Neural cell (in vitro differentiated cells): ENCODE results near the gene FAM227A. TPM values are rescaled to one million over a fixed set of nuclear protein-coding genes. Genes with fewer than 3 reads are reported as not detected.

ENCODE experiments used
- H2AFZ ChIP-seq: fragments of 200-600, 300-800 bp; sonication (generic), shearing (Covaris generic); 2 replicates; pipeline ENCODE4 v1.6.0; 2014; ENCODE audit warnings: low read depth, mild to moderate bottlenecking, antibody characterized with exemption, low read length, moderate library complexity
- H3F3A ChIP-seq: fragments of 200-600 bp; shearing (Covaris generic); 2 replicates; pipeline ENCODE4 v1.6.1; 2016; ENCODE audit warnings: mild to moderate bottlenecking, moderate library complexity, mixed read lengths, antibody characterized with exemption, low read length; ENCODE audit not compliant: insufficient read depth, poor library complexity, severe bottlenecking
- H3K27ac ChIP-seq: fragments of 200-600, 300-800 bp; sonication (generic), shearing (Covaris generic); 2 replicates; pipeline ENCODE4 v1.5.1; 2014; ENCODE audit warnings: mild to moderate bottlenecking, low read length, moderate library complexity
- H3K27me3 ChIP-seq: fragments of 300-800, 200-600 bp; sonication (generic), shearing (Covaris generic); 2 replicates; pipeline ENCODE4 v1.6.0; 2014; ENCODE audit warnings: mild to moderate bottlenecking, low read depth, low read length, moderate library complexity; ENCODE audit not compliant: insufficient read depth
- H3K36me3 ChIP-seq: fragments of 300-800, 200-600 bp; sonication (generic), shearing (Covaris generic); 2 replicates; pipeline ENCODE4 v1.5.1; 2014; ENCODE audit warnings: mild to moderate bottlenecking, antibody characterized with exemption, low read length, moderate library complexity; ENCODE audit not compliant: insufficient read depth
- H3K4me2 ChIP-seq: fragments of 300-800, 200-600 bp; sonication (generic), shearing (Covaris generic); 2 replicates; pipeline ENCODE4 v1.6.0; 2014; ENCODE audit warnings: mild to moderate bottlenecking, low read length
- H3K4me3 ChIP-seq: fragments of 300-800, 200-600 bp; sonication (generic), shearing (Covaris generic); 2 replicates; pipeline ENCODE4 v1.5.1; 2014; ENCODE audit warnings: mild to moderate bottlenecking, low read length, moderate library complexity
- H3K79me2 ChIP-seq: fragments of 200-600 bp; shearing (Covaris generic); replicated peaks from 2 replicates; pipeline ENCODE4 v1.6.0; 2014; ENCODE audit warnings: mild to moderate bottlenecking, low read length, moderate library complexity; ENCODE audit not compliant: insufficient read depth
- H3K9ac ChIP-seq: fragments of 300-800, 200-600 bp; sonication (generic), shearing (Covaris generic); 2 replicates; pipeline ENCODE4 v1.6.1; 2016; ENCODE audit warnings: mild to moderate bottlenecking, low read length, mixed read lengths
- H3K9me2 ChIP-seq: fragments of 200-600 bp; shearing (Covaris generic); 2 replicates; pipeline ENCODE4 v1.6.1; 2016; ENCODE audit warnings: mild to moderate bottlenecking, low read length, mixed read lengths; ENCODE audit not compliant: insufficient read depth
- H3K9me3 ChIP-seq: fragments of 200-600, 300-800 bp; sonication (generic), shearing (Covaris generic); 2 replicates; pipeline ENCODE4 v1.6.1; 2016; ENCODE audit warnings: mild to moderate bottlenecking, mixed run types, low read length, moderate library complexity, mixed read lengths
- H4K20me1 ChIP-seq: fragments of 200-600 bp; shearing (Covaris generic); 2 replicates; pipeline ENCODE4 v1.6.1; 2016; ENCODE audit warnings: mild to moderate bottlenecking, mixed run types; ENCODE audit not compliant: insufficient read depth
- EP300 ChIP-seq: fragments of 450-650 bp; conservative IDR thresholded peaks from 2 replicates; pipeline ENCODE4 v1.6.1; 2014; ENCODE audit warnings: antibody characterized with exemption, mild to moderate bottlenecking, moderate library complexity; ENCODE audit not compliant: poor library complexity, severe bottlenecking
- EZH2 ChIP-seq: fragments of 200-600, 300-800 bp; shearing (Covaris generic), sonication (generic); IDR thresholded peaks from 2 replicates; pipeline ENCODE4 v1.6.1; 2014; ENCODE audit warnings: antibody characterized with exemption, low read length, borderline replicate concordance, mild to moderate bottlenecking; ENCODE audit not compliant: insufficient read depth, poor library complexity, severe bottlenecking
- MXI1 ChIP-seq: fragments of 450-650 bp; conservative IDR thresholded peaks from 2 replicates; pipeline ENCODE4 v1.6.1; 2014; ENCODE audit warnings: antibody characterized with exemption, mild to moderate bottlenecking; ENCODE audit not compliant: poor library complexity, severe bottlenecking
- POLR2AphosphoS5 ChIP-seq: IDR thresholded peaks from 2 replicates; pipeline ENCODE4 v1.6.1; 2012
- RAD21 ChIP-seq: fragments of 450-650 bp; conservative IDR thresholded peaks from 2 replicates; pipeline ENCODE4 v1.6.1; 2014; ENCODE audit warnings: antibody characterized with exemption, mild to moderate bottlenecking, moderate library complexity
- SMC3 ChIP-seq: fragments of 450-650 bp; conservative IDR thresholded peaks from 2 replicates; pipeline ENCODE4 v1.6.1; 2014; ENCODE audit warnings: antibody characterized with exemption, mild to moderate bottlenecking, moderate library complexity; ENCODE audit not compliant: poor library complexity
- TAF1 ChIP-seq: IDR thresholded peaks from 2 replicates; pipeline ENCODE4 v1.6.1; 2012; ENCODE audit warnings: low read depth
- polyA minus RNA-seq: library from RNA; depleted of rRNA, polyadenylated mRNA; stranded (reverse); fragments of >200 nt; gene quantifications from 2 replicates; pipeline ENCODE4 v1.2.3, GENCODE V29; 2014
- polyA plus RNA-seq: library from polyadenylated mRNA; depleted of rRNA; stranded (reverse); fragments of >200 nt; gene quantifications from 2 replicates; pipeline ENCODE4 v1.2.3, GENCODE V29; 2014
- TF ChIP-seq, protein P1 (sequence below): IDR thresholded peaks from 2 replicates; pipeline ENCODE4 v1.6.1; 2012; ENCODE audit warnings: borderline replicate concordance
- TF ChIP-seq, protein P2 (sequence below): fragments of 450-650 bp; IDR thresholded peaks from 2 replicates; pipeline ENCODE4 v1.5.1; 2014; ENCODE audit warnings: antibody characterized with exemption, mild to moderate bottlenecking, moderate library complexity; ENCODE audit not compliant: poor library complexity, severe bottlenecking

FAM227A gene
- polyA plus RNA-seq (14.0 and 16.9 TPM in 2 replicates), polyA minus RNA-seq (23.6 and 28.6 TPM in 2 replicates)

DNA sequence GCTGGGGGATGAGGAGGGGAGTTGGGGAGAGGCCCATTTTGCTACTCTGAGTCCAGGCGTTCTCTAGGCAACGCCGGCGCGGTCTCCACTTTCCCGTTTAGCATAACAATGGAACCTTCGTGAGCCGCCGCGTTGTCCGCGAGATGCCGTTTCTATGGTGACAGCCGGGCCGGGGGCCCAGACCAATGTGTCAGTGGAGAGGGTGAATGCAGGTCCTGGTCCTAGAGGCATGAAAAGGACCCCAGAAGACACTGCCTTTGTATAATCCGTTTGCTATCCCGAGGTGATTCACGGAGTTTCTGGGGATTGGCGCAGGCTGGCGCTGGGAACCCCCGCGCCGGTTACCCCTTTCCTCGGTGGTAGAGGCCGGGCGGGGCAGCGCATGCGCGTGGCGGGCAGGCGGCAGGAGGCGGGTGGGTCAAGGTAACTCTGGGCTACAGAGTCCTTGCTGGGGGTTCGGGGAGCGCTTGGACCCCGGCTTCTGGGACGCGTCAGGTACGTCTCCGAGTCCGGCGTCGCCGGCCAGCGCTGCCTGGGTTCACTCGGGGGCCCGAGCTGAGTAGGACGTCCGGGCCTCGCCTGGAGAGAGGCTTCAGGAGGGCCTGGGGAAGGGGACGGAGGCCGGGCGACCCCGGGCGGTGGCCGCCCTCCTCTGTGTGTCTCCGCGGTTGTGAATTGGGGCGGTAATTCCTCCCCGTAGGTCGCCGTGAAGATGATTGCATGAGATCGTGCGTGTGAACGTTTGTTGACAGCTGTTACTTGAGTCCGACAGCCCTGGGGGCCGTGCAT is at the start of gene FAM227A, which contains the start of gene CBY1:
Gene FAM227A, minus strand, starts transcription at position 137 of the 789 bp plus-strand sequence. CDS start 6,224 bp downstream, outside the sequence.
Gene CBY1, plus strand, starts transcription at position 383 of the 789 bp plus-strand sequence. CDS start 11,417 bp downstream, outside the sequence.
- Histone ChIP-seq H3K27ac (peak within 1 kb of the TSS; percentile 98), H3K9me3 (no peaks in the 10 kb centered on the region), H3K36me3 (no peaks in the 10 kb centered on the region), H3K79me2 (peaks cover 23% of the 10 kb centered on the region), H3K4me2 (peak within 1 kb of the TSS; percentile 78), H3K9ac (peak within 1 kb of the TSS; percentile 97), H4K20me1 (no peaks in the 10 kb centered on the region), H3K9me2 (no peaks in the 10 kb centered on the region), H3K27me3 (no peaks in the 10 kb centered on the region), H2AFZ (peak within 1 kb of the TSS; percentile 62), H3F3A (no peaks in the 10 kb centered on the region), H3K4me3 (peak within 1 kb of the TSS; percentile 80)
- TF ChIP-seq MXI1: peak; percentile 89
- TF ChIP-seq EZH2: no peak
- no peak for TF ChIP-seq RAD21
- TF ChIP-seq, protein P1, sequence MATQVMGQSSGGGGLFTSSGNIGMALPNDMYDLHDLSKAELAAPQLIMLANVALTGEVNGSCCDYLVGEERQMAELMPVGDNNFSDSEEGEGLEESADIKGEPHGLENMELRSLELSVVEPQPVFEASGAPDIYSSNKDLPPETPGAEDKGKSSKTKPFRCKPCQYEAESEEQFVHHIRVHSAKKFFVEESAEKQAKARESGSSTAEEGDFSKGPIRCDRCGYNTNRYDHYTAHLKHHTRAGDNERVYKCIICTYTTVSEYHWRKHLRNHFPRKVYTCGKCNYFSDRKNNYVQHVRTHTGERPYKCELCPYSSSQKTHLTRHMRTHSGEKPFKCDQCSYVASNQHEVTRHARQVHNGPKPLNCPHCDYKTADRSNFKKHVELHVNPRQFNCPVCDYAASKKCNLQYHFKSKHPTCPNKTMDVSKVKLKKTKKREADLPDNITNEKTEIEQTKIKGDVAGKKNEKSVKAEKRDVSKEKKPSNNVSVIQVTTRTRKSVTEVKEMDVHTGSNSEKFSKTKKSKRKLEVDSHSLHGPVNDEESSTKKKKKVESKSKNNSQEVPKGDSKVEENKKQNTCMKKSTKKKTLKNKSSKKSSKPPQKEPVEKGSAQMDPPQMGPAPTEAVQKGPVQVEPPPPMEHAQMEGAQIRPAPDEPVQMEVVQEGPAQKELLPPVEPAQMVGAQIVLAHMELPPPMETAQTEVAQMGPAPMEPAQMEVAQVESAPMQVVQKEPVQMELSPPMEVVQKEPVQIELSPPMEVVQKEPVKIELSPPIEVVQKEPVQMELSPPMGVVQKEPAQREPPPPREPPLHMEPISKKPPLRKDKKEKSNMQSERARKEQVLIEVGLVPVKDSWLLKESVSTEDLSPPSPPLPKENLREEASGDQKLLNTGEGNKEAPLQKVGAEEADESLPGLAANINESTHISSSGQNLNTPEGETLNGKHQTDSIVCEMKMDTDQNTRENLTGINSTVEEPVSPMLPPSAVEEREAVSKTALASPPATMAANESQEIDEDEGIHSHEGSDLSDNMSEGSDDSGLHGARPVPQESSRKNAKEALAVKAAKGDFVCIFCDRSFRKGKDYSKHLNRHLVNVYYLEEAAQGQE: no peak
- TF ChIP-seq EP300: peak; percentile 66
- TF ChIP-seq POLR2AphosphoS5: peak; percentile 88
- TF ChIP-seq, protein P2, sequence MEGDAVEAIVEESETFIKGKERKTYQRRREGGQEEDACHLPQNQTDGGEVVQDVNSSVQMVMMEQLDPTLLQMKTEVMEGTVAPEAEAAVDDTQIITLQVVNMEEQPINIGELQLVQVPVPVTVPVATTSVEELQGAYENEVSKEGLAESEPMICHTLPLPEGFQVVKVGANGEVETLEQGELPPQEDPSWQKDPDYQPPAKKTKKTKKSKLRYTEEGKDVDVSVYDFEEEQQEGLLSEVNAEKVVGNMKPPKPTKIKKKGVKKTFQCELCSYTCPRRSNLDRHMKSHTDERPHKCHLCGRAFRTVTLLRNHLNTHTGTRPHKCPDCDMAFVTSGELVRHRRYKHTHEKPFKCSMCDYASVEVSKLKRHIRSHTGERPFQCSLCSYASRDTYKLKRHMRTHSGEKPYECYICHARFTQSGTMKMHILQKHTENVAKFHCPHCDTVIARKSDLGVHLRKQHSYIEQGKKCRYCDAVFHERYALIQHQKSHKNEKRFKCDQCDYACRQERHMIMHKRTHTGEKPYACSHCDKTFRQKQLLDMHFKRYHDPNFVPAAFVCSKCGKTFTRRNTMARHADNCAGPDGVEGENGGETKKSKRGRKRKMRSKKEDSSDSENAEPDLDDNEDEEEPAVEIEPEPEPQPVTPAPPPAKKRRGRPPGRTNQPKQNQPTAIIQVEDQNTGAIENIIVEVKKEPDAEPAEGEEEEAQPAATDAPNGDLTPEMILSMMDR: no peak
- TF ChIP-seq SMC3: no peak
- TF ChIP-seq TAF1: peak; percentile 44

DNA sequence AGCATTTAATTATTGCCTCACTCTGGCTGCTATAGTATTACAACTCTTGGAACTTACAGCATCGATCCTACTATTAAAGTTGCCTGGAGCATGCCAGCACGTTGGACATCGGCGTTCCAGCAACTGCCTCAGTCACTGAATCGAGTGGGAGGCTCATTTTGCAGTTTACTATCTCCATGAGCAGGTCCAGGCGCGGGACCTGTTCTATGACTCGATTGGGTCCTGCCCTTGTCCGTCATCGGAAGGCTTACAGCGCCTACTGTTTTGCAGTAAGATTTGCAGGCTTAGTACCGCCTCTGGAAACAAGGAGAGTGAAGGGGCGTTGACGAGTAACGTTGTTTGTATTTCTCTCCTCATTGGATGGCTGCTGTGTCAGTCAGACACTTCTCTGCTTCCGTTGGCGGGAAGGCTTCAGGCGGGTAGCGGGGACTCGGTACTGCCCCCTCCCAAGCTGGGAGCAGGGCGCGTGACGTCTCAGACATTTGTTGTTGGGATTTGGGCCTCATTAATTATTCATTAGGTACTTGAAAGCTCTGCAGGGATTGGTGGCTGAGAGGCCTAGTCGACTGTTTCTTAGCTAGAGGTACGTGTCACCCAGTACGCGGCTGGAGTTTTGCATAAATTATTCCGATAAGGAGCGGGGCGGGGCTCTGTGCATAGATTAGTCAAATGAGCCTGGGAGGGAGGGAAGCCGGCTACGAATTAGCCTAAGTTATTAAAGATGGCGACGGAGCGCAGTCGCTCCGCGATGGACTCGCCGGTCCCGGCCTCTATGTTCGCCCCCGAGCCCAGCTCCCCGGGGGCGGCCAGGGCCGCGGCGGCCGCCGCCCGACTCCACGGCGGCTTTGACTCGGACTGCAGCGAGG is 49.3 kb upstream of the FAM227A start, which contains the start of gene GTPBP1:
Gene GTPBP1, plus strand, starts transcription at position 710 of the 866 bp plus-strand sequence. Its CDS starts 12 bp downstream, at position 722.
- Histone ChIP-seq H3K4me3 (peak within 1 kb of the TSS; percentile 98), H4K20me1 (no peaks in the 10 kb centered on the region), H3K9me3 (no peaks in the 10 kb centered on the region), H3K27ac (peak within 1 kb of the TSS; percentile 87), H3K9ac (peak within 1 kb of the TSS; percentile 88), H3K79me2 (peaks cover 33% of the 10 kb centered on the region), H3K9me2 (no peaks in the 10 kb centered on the region), H3K4me2 (peak within 1 kb of the TSS; percentile 87), H3K27me3 (no peaks in the 10 kb centered on the region), H3F3A (no peaks in the 10 kb centered on the region), H2AFZ (peak within 1 kb of the TSS; percentile 47), H3K36me3 (no peaks in the 10 kb centered on the region)
- TF ChIP-seq, protein P1: peak; percentile 76
- TF ChIP-seq TAF1: peak; percentile 87
- TF ChIP-seq RAD21: no peak
- TF ChIP-seq EZH2: no peak
- peak; percentile 52 for TF ChIP-seq MXI1
- TF ChIP-seq, protein P2: peak; percentile 70
- peak; percentile 22 for TF ChIP-seq EP300
- peak; percentile 83 for TF ChIP-seq POLR2AphosphoS5
- no peak for TF ChIP-seq SMC3
